Keratinocyte (primary cell): ENCODE data around the gene IFRD2. TPM values are rescaled to one million over a fixed set of nuclear protein-coding genes. Genes with fewer than 3 reads are reported as not detected.

Experiments used
- DNase-seq: peaks from one replicate; pipeline ENCODE4 v3.0.0-alpha.2; 2011; ENCODE audit warnings: low read depth, missing footprints, low spot score
- FAIRE-seq: peaks from 2 replicates; lab custom pipeline; 2011; peaks lifted over from hg19 to GRCh38; lab: Jason Lieb, UNC
- H2AFZ ChIP-seq: 2 replicates; pipeline ENCODE4 v1.6.0; 2012; ENCODE audit warnings: low read length, control low read depth, inconsistent platforms; ENCODE audit not compliant: control insufficient read depth
- H3K27ac ChIP-seq: 2 replicates; pipeline ENCODE4 v1.5.1; 2011; ENCODE audit warnings: low read length; ENCODE audit not compliant: control insufficient read depth, insufficient read depth
- H3K27me3 ChIP-seq: 3 replicates; pipeline ENCODE4 v1.6.0; 2011; ENCODE audit warnings: low read length; ENCODE audit not compliant: control insufficient read depth, insufficient read depth; ENCODE audit errors: extremely low read depth
- H3K36me3 ChIP-seq, 2 experiments: 2 replicates in 1 of 2; 3 replicates in 1 of 2; pipeline ENCODE4 v1.5.1; 2011; ENCODE audit warnings: low read length in 2 of 2, mild to moderate bottlenecking in 1 of 2; ENCODE audit not compliant: control insufficient read depth in 2 of 2, insufficient read depth in 2 of 2; ENCODE audit errors: extremely low read depth in 1 of 2
- H3K4me1 ChIP-seq: 3 replicates; pipeline ENCODE4 v1.5.1; 2011; ENCODE audit warnings: low read length; ENCODE audit not compliant: control insufficient read depth, insufficient read depth; ENCODE audit errors: extremely low read depth
- H3K4me2 ChIP-seq: 3 replicates; pipeline ENCODE4 v1.6.0; 2011; ENCODE audit warnings: low read depth, low read length; ENCODE audit not compliant: control insufficient read depth, insufficient read depth; ENCODE audit errors: extremely low read depth
- H3K4me3 ChIP-seq, 3 experiments: fragments of 200-600 bp in 1 of 3; sonication (generic) in 1 of 3; 2 replicates in 2 of 3; 3 replicates in 1 of 3; pipeline ENCODE4 v1.5.1; 2011 to 2016; ENCODE audit warnings: low read length in 3 of 3, mild to moderate bottlenecking in 3 of 3, control low read depth in 2 of 3, inconsistent platforms in 1 of 3, low read depth in 1 of 3, mixed read lengths in 1 of 3, mixed run types in 1 of 3, moderate library complexity in 1 of 3; ENCODE audit not compliant: control insufficient read depth in 2 of 3, insufficient read depth in 2 of 3; ENCODE audit errors: extremely low read depth in 1 of 3
- H3K79me2 ChIP-seq: 2 replicates; pipeline ENCODE4 v1.6.0; 2012; ENCODE audit warnings: low read length; ENCODE audit not compliant: control insufficient read depth, insufficient read depth
- H3K9ac ChIP-seq: 3 replicates; pipeline ENCODE4 v1.6.0; 2011; ENCODE audit warnings: low read length; ENCODE audit not compliant: control insufficient read depth, insufficient read depth; ENCODE audit errors: extremely low read depth
- H3K9me1 ChIP-seq: 3 replicates; pipeline ENCODE4 v1.6.0; 2011; ENCODE audit warnings: low read length; ENCODE audit not compliant: control insufficient read depth, insufficient read depth; ENCODE audit errors: extremely low read depth
- H3K9me3 ChIP-seq: 2 replicates; pipeline ENCODE4 v1.5.1; 2012; ENCODE audit warnings: low read depth, low read length; ENCODE audit not compliant: control insufficient read depth
- H4K20me1 ChIP-seq: 3 replicates; pipeline ENCODE4 v1.6.0; 2011; ENCODE audit warnings: low read length; ENCODE audit not compliant: control insufficient read depth, insufficient read depth; ENCODE audit errors: extremely low read depth
- EZH2 ChIP-seq: IDR thresholded peaks from one replicate; pipeline ENCODE4 v1.6.1; 2012; ENCODE audit warnings: inconsistent platforms, mild to moderate bottlenecking, low read length, moderate library complexity
- dilution Hi-C: fragments of 300-500 bp; cut with MboI; formaldehyde crosslinking; loops from one replicate; pipeline ENCODE4 v1.7.0; 2020; ENCODE audit warnings: low sequenced_read_pairs; ENCODE audit not compliant: extremely low pct_ligation_motif_present
- polyA plus RNA-seq, 5 experiments: library from polyadenylated mRNA; depleted of rRNA in 3 of 5; stranded (reverse) in 3 of 5; stranded (forward) in 1 of 5; unstranded in 1 of 5; fragments of >200 nt; gene quantifications; 1 replicate in 1 of 5; 2 replicates in 3 of 5; 3 replicates in 1 of 5; pipeline versions ENCODE4 v1.2.1 to v1.2.3, GENCODE V29; 2011 to 2012; ENCODE audit warnings: missing spikeins in 2 of 5, low read depth in 1 of 5, low replicate concordance in 1 of 5
- TF ChIP-seq, protein P1 (sequence below), 3 experiments: IDR thresholded peaks in 1 of 3; conservative IDR thresholded peaks in 1 of 3; optimal IDR thresholded peaks in 1 of 3; 2 replicates in 2 of 3; 3 replicates in 1 of 3; pipeline versions ENCODE3 to v1.5.1; 2011; ENCODE audit warnings: low read length in 3 of 3, mild to moderate bottlenecking in 3 of 3, moderate library complexity in 2 of 3, control low read depth in 1 of 3, inconsistent platforms in 1 of 3; ENCODE audit not compliant: insufficient read depth in 2 of 3; ENCODE audit errors: extremely low read depth in 1 of 3

The IFRD2 gene
- polyA plus RNA-seq, 1 donor (not counting 4 experiments of a cell fraction or from before 2014, with no cell fraction given): 50.3 TPM

DNA sequence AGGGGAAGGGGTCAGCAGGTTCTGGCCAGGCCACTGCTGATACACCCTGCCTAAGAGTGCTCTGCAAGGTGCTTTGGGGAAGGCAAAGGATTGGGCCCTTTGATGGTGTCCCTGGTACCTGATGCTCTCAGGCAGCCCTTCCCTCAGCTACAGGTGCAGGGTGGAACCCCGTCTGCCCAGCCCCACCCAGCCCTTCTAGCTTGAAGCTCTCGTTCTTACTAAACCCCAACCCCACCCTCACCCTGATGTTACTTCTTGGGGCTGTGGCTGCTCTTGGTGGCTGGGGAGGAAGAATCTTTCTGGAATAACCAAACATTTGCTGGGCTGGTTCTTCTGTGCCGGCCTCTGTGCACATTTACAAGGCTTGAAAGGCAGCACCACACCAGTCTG, 49.9 kb downstream of the IFRD2 start:
- no peaks in the 10 kb centered on the region for H3K27me3 ChIP-seq
- H3K36me3 ChIP-seq: peaks cover 17 to 24% of the 10 kb centered on the region in 2 experiments
- no peaks in the 10 kb centered on the region for H3K9me3 ChIP-seq
- peaks cover 86% of the 10 kb centered on the region for H3K79me2 ChIP-seq
- H3K9me1 ChIP-seq: peaks cover 3% of the 10 kb centered on the region
- H3K4me3 ChIP-seq: no peak overlapping the region
- H3K9ac ChIP-seq: no peak overlapping the region
- no peak for DNase-seq
- H3K4me2 ChIP-seq: no peak overlapping the region
- dilution Hi-C loops: no loop called here
- peak overlapping the region; percentile 62 for H3K27ac ChIP-seq
- H4K20me1 ChIP-seq: peaks cover 18% of the 10 kb centered on the region
- H3K4me1 ChIP-seq: peaks cover 69% of the 10 kb centered on the region
- no peak for TF ChIP-seq EZH2
- TF ChIP-seq, protein P1, sequence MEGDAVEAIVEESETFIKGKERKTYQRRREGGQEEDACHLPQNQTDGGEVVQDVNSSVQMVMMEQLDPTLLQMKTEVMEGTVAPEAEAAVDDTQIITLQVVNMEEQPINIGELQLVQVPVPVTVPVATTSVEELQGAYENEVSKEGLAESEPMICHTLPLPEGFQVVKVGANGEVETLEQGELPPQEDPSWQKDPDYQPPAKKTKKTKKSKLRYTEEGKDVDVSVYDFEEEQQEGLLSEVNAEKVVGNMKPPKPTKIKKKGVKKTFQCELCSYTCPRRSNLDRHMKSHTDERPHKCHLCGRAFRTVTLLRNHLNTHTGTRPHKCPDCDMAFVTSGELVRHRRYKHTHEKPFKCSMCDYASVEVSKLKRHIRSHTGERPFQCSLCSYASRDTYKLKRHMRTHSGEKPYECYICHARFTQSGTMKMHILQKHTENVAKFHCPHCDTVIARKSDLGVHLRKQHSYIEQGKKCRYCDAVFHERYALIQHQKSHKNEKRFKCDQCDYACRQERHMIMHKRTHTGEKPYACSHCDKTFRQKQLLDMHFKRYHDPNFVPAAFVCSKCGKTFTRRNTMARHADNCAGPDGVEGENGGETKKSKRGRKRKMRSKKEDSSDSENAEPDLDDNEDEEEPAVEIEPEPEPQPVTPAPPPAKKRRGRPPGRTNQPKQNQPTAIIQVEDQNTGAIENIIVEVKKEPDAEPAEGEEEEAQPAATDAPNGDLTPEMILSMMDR (optimal IDR thresholded peaks at IDR 0.05 in 1 of 3, IDR thresholded peaks at IDR 0.05 in 1 of 3, conservative IDR thresholded peaks at IDR 0.05 in 1 of 3; ENCODE audit: extremely low read depth in 1 of 3, insufficient read depth in 2 of 3, low read length in 3 of 3): no peak
- H2AFZ ChIP-seq: no peak overlapping the region
- FAIRE-seq: no peak

DNA sequence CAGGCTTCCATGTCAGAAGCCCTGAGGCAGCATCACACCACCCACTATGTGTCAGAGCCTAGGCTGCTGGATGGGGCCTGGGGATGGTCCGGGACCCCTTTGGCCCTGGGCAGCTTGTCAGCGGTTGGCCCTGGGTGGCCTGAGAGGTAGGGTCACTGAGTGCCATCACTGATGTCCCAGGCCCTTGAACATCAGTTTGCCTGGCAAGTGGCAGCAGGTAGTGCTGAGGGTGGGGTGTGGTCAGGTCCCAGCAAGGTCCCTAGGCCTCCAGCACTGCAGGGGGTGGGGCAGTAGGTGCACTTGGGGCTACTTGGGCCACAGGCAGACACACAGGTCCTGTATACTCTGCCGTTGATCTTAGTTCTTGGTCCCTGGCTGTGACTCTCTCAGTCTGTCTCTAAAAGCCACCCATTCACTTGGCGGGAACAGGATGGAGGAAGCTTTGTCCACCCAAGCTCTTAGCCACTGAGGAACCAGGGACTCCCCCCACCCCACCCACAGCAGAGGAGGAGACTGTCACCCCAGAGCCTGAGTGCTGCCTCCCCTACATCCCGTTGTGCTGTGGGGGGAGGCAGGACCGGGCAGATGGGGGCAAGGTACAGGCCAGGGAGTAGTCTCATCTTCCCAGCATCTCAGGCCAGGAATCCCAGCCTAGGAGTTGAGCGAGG, 50.4 kb downstream of the IFRD2 start:
- Histone ChIP-seq H3K9ac (no peak overlapping the region), H3K79me2 (peaks cover 87% of the 10 kb centered on the region)
- TF ChIP-seq EZH2: no peak

More for the DNA sequence above, 50.4 kb downstream of the IFRD2 start:
- DNase-seq: no peak
- peaks cover 3% of the 10 kb centered on the region for H3K9me1 ChIP-seq
- H3K4me3 ChIP-seq: no peak overlapping the region
- H3K9me3 ChIP-seq: no peaks in the 10 kb centered on the region
- dilution Hi-C loops: no loop called here
- H2AFZ ChIP-seq: no peak overlapping the region
- H3K36me3 ChIP-seq: peaks cover 15 to 19% of the 10 kb centered on the region in 2 experiments
- no peak overlapping the region for H3K4me2 ChIP-seq
- H3K27ac ChIP-seq: no peak overlapping the region
- no peak for FAIRE-seq
- H3K27me3 ChIP-seq: no peaks in the 10 kb centered on the region
- H4K20me1 ChIP-seq: peaks cover 18% of the 10 kb centered on the region
- peaks cover 65% of the 10 kb centered on the region for H3K4me1 ChIP-seq
